Peyer's patch (tissue), 4 donors: Measurements from ENCODE around the gene LUZP2.

Source experiments
- POLR2A ChIP-seq, 2 donors: fragments of 450-650 bp; IDR thresholded peaks; one replicate each; pipeline ENCODE4 v1.5.1; 2017; ENCODE audit warnings: antibody characterized with exemption in 2 of 2, mild to moderate bottlenecking in 2 of 2, moderate library complexity in 2 of 2
- TF ChIP-seq, protein P1 (sequence below), 6 experiments: fragments of 450-650 bp in 4 of 6; fragments of 200-600 bp in 2 of 6; sonication (generic) in 1 of 6; IDR thresholded peaks; one replicate each; pipeline ENCODE4 v1.5.1; 2017 to 2019; ENCODE audit warnings: antibody characterized with exemption in 6 of 6, mild to moderate bottlenecking in 3 of 6, moderate library complexity in 1 of 6

GRCh38 chr11:24511511-24511910 lies 14.7 kb downstream of the LUZP2 start:
- TF ChIP-seq, protein P1, sequence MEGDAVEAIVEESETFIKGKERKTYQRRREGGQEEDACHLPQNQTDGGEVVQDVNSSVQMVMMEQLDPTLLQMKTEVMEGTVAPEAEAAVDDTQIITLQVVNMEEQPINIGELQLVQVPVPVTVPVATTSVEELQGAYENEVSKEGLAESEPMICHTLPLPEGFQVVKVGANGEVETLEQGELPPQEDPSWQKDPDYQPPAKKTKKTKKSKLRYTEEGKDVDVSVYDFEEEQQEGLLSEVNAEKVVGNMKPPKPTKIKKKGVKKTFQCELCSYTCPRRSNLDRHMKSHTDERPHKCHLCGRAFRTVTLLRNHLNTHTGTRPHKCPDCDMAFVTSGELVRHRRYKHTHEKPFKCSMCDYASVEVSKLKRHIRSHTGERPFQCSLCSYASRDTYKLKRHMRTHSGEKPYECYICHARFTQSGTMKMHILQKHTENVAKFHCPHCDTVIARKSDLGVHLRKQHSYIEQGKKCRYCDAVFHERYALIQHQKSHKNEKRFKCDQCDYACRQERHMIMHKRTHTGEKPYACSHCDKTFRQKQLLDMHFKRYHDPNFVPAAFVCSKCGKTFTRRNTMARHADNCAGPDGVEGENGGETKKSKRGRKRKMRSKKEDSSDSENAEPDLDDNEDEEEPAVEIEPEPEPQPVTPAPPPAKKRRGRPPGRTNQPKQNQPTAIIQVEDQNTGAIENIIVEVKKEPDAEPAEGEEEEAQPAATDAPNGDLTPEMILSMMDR (IDR thresholded peaks at IDR 0.05): no peak
- TF ChIP-seq POLR2A (IDR thresholded peaks at IDR 0.05): no peak
